ENCODE data around the gene CCDC191.

- TF ChIP-seq CTCF (IDR thresholded peaks at IDR 0.05) (no peak), POLR2A (IDR thresholded peaks at IDR 0.05) (no peak)
Measured at GRCh38 chr3:114067804-114068203, 11.5 kb upstream of the CCDC191 start.
